PC-3 (cell line): ENCODE measurements around the gene DHRS7. TPM values are rescaled to one million over a fixed set of nuclear protein-coding genes. Genes with fewer than 3 reads are reported as not detected.

ENCODE experiments used
- ATAC-seq: fragments of 200-7000 bp; cut with Tn5 transposase; 2 replicates; pipeline ENCODE4 v1.9.1; 2020; ENCODE audit warnings: mild to moderate bottlenecking, moderate library complexity
- BruUV-seq: library from RNA; stranded (reverse); fragments of 400-500 nt; replicated peaks from 2 replicates; lab custom pipeline; 2021; lab: Mats Ljungman, UMichigan
- CTCF ChIA-PET: fragments of 300-600 bp; sonication (Branson Sonifier 250); formaldehyde crosslinking; loops from one replicate; lab custom pipeline; 2022; ENCODE audit warnings: antibody characterized with exemption; lab: Charles Lee
- POLR2A ChIA-PET: fragments of 300-600 bp; sonication (Branson Sonifier 250); formaldehyde crosslinking; loops from one replicate; lab custom pipeline; 2022; ENCODE audit warnings: antibody characterized with exemption; ENCODE audit not compliant: unreplicated experiment; lab: Charles Lee
- DNase-seq: peaks from one replicate; pipeline ENCODE4 v3.0.0-alpha.2; 2015
- H2AFZ ChIP-seq: fragments of 300-600 bp; sonication (generic); 2 replicates; pipeline ENCODE4 v1.6.0; 2016; ENCODE audit warnings: antibody characterized with exemption, low read length
- H3F3A ChIP-seq: fragments of 300-600 bp; sonication (generic); one replicate; pipeline ENCODE4 v1.6.0; 2017; ENCODE audit warnings: antibody characterized with exemption, low read length, control low read depth, mild to moderate bottlenecking; ENCODE audit not compliant: unreplicated experiment
- H3K27ac ChIP-seq: fragments of 300-600 bp; sonication (generic); 2 replicates; pipeline ENCODE4 v1.5.1; 2016; ENCODE audit warnings: mild to moderate bottlenecking, low read length
- H3K27me3 ChIP-seq: fragments of 300-600 bp; sonication (generic); 2 replicates; pipeline ENCODE4 v1.6.1; 2016; ENCODE audit warnings: low read length, mixed read lengths
- H3K36me3 ChIP-seq: fragments of 300-600 bp; sonication (generic); 2 replicates; pipeline ENCODE4 v1.6.1; 2016; ENCODE audit warnings: low read depth, mixed run types, low read length, mixed read lengths
- H3K4me1 ChIP-seq: fragments of 300-600 bp; sonication (generic); 2 replicates; pipeline ENCODE4 v1.5.1; 2016; ENCODE audit warnings: low read length; ENCODE audit not compliant: insufficient read depth
- H3K4me2 ChIP-seq: fragments of 300-600 bp; sonication (generic); 2 replicates; pipeline ENCODE4 v1.6.0; 2016; ENCODE audit warnings: low read length
- H3K4me3 ChIP-seq: fragments of 300-600 bp; sonication (generic); 2 replicates; pipeline ENCODE4 v1.5.1; 2016; ENCODE audit warnings: mild to moderate bottlenecking, low read length, mixed read lengths
- H3K79me2 ChIP-seq: fragments of 300-600 bp; sonication (generic); 2 replicates; pipeline ENCODE4 v1.6.1; 2017; ENCODE audit warnings: low read length, mixed read lengths
- H3K9ac ChIP-seq: fragments of 300-600 bp; sonication (generic); 2 replicates; pipeline ENCODE4 v1.6.0; 2016; ENCODE audit warnings: mild to moderate bottlenecking, low read length
- H3K9me2 ChIP-seq: fragments of 300-600 bp; sonication (generic); replicated peaks from 2 replicates; pipeline ENCODE4 v1.6.1; 2016; ENCODE audit warnings: mixed run types, low read length, mixed read lengths
- H3K9me3 ChIP-seq: fragments of 300-600 bp; sonication (generic); 2 replicates; pipeline ENCODE4 v1.6.1; 2016; ENCODE audit warnings: low read length, mixed read lengths
- H4K20me1 ChIP-seq: fragments of 300-600 bp; sonication (generic); 2 replicates; pipeline ENCODE4 v1.6.1; 2016; ENCODE audit warnings: low read length, mixed read lengths
- CTCF ChIP-seq: fragments of 300-600 bp; sonication (generic); conservative IDR thresholded peaks from 2 replicates; pipeline ENCODE4 v1.5.1; 2017; ENCODE audit warnings: antibody characterized with exemption, low read depth, mild to moderate bottlenecking, low read length
- EZH2 ChIP-seq: fragments of 300-600 bp; sonication (generic); IDR thresholded peaks from one replicate; pipeline ENCODE4 v1.6.1; 2017; ENCODE audit warnings: antibody characterized with exemption, mild to moderate bottlenecking, low read length; ENCODE audit not compliant: unreplicated experiment
- EZH2phosphoT487 ChIP-seq: fragments of 300-600 bp; sonication (generic); IDR thresholded peaks from 2 replicates; pipeline ENCODE4 v1.6.1; 2018; ENCODE audit warnings: mild to moderate bottlenecking, antibody characterized with exemption, low read length, borderline replicate concordance
- intact Hi-C: fragments of 100-400 bp; cut with micrococcal nuclease; formaldehyde crosslinking; loops from 2 replicates; pipeline ENCODE4 v1.9.0; 2023
- total RNA-seq: library from RNA; depleted of rRNA; stranded (reverse); fragments of >200 nt; gene quantifications from 2 replicates; pipeline ENCODE4 v1.2.3, GENCODE V29; 2014

Gene DHRS7
- total RNA-seq, 1 experiment from 2014 or later: 236 TPM

GRCh38 chr14:60114881-60115280, 50.3 kb downstream of the DHRS7 start:
- H3K9me2 ChIP-seq: no peaks in the 10 kb centered on the region
- peaks cover 53% of the 10 kb centered on the region for H3K36me3 ChIP-seq
- no peak overlapping the region for H2AFZ ChIP-seq
- no peaks in the 10 kb centered on the region for H4K20me1 ChIP-seq
- DNase-seq: no peak
- H3K4me3 ChIP-seq: no peak overlapping the region
- no peaks in the 10 kb centered on the region for H3K9me3 ChIP-seq
- no peak overlapping the region for H3K4me2 ChIP-seq
- H3K27ac ChIP-seq: no peak overlapping the region
- peaks cover 25% of the 10 kb centered on the region for H3K79me2 ChIP-seq
- POLR2A ChIA-PET: no interaction called here
- H3K27me3 ChIP-seq: no peaks in the 10 kb centered on the region
- no peak overlapping the region for H3K9ac ChIP-seq
- intact Hi-C loops: no loop called here
- H3K4me1 ChIP-seq: no peaks in the 10 kb centered on the region
- CTCF ChIA-PET: interaction anchor here (0.7 kb wide), 1 partner anchor 170 kb away, joined by 3 read pairs; no protein-coding TSS in a partner anchor
- no TSS peak for BruUV-seq
- no peaks in the 10 kb centered on the region for H3F3A ChIP-seq
- TF ChIP-seq EZH2: no peak
- TF ChIP-seq CTCF: no peak
- TF ChIP-seq EZH2phosphoT487: no peak
- ATAC-seq: no peak

- peaks cover 47% of the 10 kb centered on the region for H3K79me2 ChIP-seq
- TF ChIP-seq CTCF: no peak
- TF ChIP-seq EZH2phosphoT487: no peak
- no peak for TF ChIP-seq EZH2
- ATAC-seq: no peak
- DNase-seq: no peak
- no peaks in the 10 kb centered on the region for H3F3A ChIP-seq
- no peak overlapping the region for H3K9ac ChIP-seq
- H2AFZ ChIP-seq: no peak overlapping the region
- CTCF ChIA-PET: no interaction called here
- H3K9me2 ChIP-seq: no peaks in the 10 kb centered on the region
- POLR2A ChIA-PET: no interaction called here
- H3K27me3 ChIP-seq: no peaks in the 10 kb centered on the region
- no peaks in the 10 kb centered on the region for H3K9me3 ChIP-seq
- H3K4me1 ChIP-seq: no peaks in the 10 kb centered on the region
- BruUV-seq: no TSS peak
- no peak overlapping the region for H3K4me2 ChIP-seq
- no peaks in the 10 kb centered on the region for H4K20me1 ChIP-seq
- H3K4me3 ChIP-seq: no peak overlapping the region
- intact Hi-C loops: no loop called here
- H3K36me3 ChIP-seq: peaks cover 44% of the 10 kb centered on the region
- H3K27ac ChIP-seq: no peak overlapping the region
These were observed 53.5 kb downstream of the DHRS7 start for GRCh38 chr14:60111732-60112131.

- BruUV-seq: no TSS peak
- no peak for DNase-seq
- TF ChIP-seq EZH2: no peak
- TF ChIP-seq EZH2phosphoT487: no peak
- TF ChIP-seq CTCF: no peak
- H3F3A ChIP-seq: no peaks in the 10 kb centered on the region
- H3K79me2 ChIP-seq: peaks cover 84% of the 10 kb centered on the region
- POLR2A ChIA-PET: no interaction called here
- no peak overlapping the region for H3K27ac ChIP-seq
- H3K9ac ChIP-seq: no peak overlapping the region
- H2AFZ ChIP-seq: no peak overlapping the region
- H3K9me3 ChIP-seq: no peaks in the 10 kb centered on the region
- no peaks in the 10 kb centered on the region for H3K4me1 ChIP-seq
- H3K9me2 ChIP-seq: no peaks in the 10 kb centered on the region
- H3K27me3 ChIP-seq: no peaks in the 10 kb centered on the region
- peaks cover 6% of the 10 kb centered on the region; the same call in 1 of the 2 replicates for H4K20me1 ChIP-seq
- no peak overlapping the region for H3K4me3 ChIP-seq
- ATAC-seq: no peak
- H3K36me3 ChIP-seq: peaks cover 26% of the 10 kb centered on the region
- intact Hi-C loops: no loop called here
- CTCF ChIA-PET: no interaction called here
- no peak overlapping the region for H3K4me2 ChIP-seq
These were observed 57.7 kb downstream of the DHRS7 start for GRCh38 chr14:60107477-60107876.
